GM19099 (cell line): ENCODE results near the gene FAAH.

Experiments
- POLR2A ChIP-seq: IDR thresholded peaks from 3 replicates; pipeline ENCODE4 v1.6.1; 2011; ENCODE audit warnings: low read depth; ENCODE audit not compliant: insufficient read length; ENCODE audit errors: extremely low read depth

FAAH gene

DNA sequence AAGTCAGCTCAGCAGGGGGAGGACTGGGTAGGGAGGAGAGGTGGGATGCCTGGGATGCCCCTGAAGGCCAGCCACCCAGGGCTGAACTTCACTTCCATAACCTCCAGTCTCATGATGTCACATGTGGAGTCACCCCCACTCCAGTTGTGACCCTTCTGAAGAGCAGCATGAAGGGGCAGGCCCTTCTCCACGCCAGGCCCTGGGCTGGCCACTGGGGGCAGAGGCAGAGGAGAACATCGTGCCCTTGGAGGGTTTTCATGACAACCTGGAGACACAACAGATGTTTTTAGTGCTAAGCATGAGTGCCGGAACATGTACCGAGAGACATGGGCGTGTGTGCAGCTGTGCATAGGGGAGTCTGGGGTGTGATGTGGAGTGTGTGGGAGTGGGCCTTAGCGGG lies 37.6 kb downstream of the FAAH start:
- no peak for TF ChIP-seq POLR2A

DNA sequence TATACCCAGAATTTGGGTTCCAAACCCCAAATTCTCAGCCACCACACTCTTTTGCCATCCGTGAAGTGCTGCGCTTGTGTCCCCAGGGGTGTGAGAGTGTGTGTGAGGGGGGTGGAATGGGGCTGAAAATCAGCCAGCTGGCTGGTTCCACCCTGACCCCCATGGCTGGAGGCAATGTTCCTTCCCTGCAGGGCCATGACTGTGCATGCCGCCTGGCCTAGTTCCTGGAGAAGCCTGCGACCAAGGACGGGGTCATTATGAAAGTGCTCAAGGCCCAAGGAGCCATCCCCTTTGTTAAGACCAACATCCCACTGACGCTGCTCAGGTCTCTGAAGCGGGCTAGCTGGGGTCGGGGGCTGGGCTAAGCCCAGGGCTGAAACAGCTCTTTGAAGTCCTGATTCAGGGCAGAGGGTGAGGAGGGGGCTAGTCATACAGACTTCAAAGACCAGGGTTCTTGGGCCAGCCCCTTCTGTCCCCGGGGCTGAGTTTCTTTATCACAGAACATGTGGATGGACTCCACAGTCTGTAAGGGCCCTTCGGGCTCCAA lies 38.7 kb downstream of the FAAH start:
- no peak for TF ChIP-seq POLR2A

DNA sequence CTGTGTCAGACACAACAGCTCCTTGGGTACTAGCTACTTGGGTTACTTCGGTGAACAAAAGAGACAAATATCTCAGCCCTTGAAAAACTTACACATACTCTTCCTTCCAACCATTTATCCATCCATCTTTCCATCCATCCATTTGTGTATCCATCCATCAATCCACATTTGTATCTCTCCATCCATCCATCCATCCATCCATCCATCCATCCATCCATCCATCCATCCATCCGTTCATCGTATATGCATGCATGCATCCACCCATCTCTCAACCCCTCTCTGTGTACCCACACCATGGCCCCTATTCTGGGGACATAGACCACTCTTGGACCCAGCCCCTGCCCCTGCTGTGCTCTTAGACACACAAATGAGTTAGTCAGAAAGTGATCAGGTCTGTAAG lies 40.2 kb downstream of the FAAH start:
- TF ChIP-seq POLR2A = no peak

DNA sequence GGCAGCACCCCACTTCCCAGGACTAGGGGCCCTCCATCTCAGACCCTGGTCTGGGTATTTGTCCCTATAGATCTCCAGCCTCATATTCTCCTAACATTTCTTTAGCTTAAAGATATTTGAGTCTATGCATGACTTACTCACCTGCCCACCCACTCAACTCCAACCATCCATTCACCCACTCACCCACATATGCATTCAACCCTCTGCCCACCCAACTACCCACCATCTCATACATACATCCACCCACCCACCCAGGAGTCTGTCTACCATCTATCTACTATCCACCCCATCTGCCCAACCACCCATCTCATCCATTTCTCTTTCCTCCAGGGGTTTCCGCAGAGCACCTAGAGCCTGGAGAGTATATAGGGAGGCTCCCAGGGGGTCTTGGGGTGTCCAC lies 42.7 kb downstream of the FAAH start:
- no peak for TF ChIP-seq POLR2A

DNA sequence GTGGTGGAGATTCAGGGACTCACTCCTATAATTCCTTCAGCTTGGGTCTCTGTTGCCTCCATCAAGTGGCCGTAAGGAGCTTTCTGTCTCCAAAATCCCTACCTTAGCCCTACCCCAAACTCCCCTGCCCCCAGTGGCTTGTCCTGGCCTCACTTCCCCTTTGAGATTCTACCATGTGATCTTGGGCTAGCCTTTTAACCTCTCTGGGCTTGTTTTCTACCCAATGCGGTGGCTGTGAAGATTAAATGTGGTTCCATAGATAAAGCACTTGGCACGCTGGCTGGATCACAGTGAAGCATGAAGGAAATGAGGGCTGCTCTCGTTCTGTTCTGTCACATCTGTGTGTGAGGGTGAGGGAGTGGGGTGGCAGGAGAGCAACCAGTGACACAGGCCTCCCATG lies 43.6 kb downstream of the FAAH start:
- TF ChIP-seq POLR2A = no peak

DNA sequence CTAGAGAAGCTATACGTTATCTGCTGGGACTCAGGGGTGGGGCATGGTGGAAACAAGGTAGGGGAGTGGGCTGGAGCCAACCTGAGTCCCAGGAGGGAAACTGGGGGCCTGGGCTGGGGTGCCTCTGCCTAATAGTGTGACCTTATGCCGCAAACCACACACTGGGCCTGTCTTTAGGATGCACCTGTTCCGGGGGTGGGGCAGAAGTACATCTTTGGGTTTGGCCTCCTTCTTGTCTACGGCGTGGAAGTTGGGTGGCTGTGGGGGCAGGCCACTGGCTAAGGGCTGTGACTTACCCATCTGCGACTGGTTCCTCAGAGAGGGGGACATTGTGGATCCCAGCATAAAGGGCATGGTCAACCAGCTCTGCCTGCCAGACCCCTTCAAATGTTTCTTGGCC lies 44.2 kb downstream of the FAAH start:
- TF ChIP-seq POLR2A = no peak

DNA sequence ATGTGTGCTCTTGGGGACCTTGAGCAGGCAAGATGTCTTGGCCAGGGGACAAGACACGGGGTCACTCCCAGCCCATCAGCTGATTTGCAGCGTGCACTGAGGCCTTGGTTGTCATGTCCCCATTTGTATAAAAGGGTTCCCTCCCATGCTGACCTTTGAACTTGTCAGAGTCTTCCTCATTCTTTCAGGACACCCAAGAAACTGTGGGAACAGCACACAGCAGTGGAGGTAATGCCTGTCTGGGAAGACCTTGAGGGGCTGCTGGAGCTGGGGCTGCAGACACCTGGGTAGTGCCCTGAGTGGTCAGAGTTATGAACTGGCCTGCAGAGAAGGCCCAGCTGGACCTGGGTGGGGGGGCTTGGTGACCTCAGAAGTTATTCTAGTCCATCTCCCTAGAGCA lies 46.4 kb downstream of the FAAH start:
- TF ChIP-seq POLR2A = no peak

DNA sequence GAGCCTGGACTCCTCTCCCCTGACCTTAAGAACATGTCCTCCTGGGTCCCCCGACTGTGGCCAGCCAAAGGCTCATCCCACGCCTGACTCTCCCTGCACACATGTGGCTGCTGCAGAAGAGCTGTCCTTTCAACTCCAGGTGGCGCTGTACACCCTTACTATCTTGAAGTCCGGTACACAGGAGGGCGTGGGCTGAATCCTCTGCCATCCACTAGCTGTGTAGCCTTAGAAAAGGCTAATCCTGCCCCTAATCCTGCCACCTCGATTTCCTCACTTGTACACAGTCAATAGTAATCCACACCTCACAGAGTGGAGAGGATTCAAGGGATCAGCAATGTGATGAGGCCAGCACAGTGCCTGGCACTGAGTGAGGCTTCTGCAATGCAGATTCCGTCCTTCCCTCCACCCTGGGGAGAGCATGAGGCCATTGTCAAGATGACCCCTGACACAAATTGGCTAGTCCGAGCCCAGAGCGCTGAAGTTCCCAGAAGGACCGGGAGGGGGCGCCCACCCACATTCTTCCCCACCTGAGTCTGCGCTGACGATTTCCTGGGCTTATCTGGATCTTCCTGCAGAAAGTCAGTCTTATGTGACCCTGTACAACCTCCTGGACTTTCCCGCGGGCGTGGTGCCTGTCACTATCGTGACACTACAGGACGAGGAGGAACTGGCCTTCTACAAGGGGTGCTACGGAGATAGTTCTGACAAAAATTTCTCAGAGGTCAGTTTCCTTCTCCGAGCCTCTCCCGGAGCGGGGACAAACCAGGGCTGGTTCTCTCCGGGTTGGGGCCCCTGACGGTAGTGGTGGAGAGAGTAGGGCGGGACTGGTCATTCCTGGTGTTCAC lies 48.4 kb downstream of the FAAH start:
- no peak for TF ChIP-seq POLR2A

DNA sequence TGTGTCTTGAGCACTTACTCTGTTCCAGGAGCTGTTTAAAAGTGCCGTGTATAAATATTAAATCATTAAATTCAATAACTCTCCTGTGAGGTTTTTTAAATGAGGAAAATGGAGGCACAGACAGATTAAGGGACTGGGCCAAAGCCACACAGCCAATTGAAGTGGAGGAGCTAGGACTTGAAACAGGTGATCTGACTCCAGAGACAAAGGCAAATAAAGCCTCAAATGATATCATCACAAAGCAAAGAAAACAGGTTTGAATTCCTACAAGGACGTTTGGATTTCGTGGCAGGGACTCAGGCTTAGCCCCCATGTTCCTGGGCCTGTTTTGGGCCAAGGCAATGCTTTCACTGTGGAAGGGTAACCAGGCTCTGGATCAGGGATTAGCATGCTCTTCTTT lies 50.3 kb downstream of the FAAH start:
- no peak for TF ChIP-seq POLR2A

DNA sequence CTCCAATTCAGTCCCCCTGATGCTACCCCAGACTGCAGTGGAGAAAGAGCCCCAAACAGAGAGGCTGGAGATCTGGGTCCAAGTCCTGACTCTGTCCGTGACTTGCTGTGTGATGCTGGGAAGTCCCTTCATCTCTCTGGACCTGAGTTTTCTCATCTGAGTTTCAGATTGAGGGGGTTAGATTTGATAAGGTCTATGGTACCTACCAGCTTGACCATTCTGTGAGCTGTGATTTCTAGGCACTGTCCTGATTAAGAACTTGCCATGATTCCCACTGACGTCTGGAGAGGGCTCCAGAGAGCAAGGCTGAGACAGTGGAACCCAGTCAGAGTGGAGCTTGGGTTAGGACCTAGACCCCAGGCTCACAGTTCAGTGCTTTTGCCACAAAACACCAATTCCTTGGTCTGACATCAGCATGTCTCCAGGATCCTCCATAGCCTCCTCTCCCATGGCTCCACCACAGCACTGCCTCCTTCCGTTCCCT lies 51.7 kb downstream of the FAAH start:
- no peak for TF ChIP-seq POLR2A

DNA sequence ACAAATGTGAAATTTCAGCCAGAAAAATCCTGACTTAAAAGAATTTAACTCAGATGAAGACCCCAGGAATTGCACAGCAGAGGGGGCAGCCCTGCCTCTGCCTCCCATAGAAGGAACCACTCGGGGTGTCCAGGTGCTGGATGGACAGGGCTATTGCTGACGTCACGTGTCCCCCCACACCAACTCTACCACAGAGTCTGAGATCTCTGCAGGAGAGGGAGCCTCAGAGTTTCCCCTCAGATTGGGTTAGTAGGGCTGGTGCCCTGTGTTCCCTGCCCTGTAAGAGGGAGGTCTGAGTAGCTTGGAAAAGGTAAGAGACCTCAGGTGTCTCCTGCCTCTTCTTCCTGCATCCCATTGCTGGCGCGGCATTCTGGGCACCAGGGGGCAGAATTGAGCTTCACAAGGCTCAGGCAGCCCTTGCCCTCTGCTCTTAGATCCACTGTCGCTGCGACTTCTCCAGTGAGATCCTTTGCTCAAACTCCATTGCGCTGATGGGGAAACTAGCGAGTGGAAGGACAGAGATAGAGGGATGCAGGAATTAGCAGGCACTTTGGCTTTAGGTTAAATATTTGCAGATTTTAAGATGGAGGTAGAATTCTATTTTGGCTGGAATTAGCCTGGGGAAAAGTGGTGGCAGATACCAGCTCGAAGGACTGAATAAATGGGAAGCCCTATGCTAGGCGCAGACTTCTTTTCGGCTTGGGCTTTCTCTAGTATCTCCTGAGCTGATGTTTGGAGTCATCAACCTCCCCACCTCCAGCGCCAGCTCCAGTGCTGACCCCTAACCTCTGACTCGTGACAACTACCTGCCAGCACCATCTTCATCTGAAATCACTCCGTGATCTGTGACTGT lies 52.8 kb downstream of the FAAH start:
- no peak for TF ChIP-seq POLR2A

DNA sequence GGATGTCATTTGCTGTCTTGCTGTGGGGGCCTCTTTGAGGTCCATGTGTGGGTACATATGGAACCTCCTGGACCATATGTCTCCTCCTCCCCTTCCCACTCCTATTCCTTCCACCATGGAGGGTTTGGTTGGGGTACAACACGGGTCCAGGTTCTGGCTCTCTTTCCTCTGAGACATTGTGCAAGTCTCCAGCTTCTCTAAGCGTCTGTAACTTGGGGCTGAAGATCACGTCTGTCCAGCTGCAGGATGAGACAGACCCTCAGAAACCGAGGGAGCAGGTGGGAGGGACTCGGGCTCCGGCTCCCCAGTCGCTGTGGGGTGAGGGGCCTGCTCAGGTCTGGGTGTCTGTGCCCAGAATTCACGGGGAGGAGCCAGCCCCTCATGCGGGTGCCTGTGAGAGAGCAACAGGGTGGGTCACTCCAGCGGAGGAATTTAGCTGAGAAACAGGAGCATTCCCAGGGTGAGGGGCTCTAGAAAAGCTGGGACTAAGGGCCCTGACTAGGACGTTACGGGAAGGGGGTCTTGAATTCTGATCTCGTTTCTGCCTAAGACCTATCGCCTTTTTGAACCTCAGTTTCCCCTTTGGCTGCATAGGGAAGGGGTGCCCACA lies 53.5 kb downstream of the FAAH start:
- no peak for TF ChIP-seq POLR2A

DNA sequence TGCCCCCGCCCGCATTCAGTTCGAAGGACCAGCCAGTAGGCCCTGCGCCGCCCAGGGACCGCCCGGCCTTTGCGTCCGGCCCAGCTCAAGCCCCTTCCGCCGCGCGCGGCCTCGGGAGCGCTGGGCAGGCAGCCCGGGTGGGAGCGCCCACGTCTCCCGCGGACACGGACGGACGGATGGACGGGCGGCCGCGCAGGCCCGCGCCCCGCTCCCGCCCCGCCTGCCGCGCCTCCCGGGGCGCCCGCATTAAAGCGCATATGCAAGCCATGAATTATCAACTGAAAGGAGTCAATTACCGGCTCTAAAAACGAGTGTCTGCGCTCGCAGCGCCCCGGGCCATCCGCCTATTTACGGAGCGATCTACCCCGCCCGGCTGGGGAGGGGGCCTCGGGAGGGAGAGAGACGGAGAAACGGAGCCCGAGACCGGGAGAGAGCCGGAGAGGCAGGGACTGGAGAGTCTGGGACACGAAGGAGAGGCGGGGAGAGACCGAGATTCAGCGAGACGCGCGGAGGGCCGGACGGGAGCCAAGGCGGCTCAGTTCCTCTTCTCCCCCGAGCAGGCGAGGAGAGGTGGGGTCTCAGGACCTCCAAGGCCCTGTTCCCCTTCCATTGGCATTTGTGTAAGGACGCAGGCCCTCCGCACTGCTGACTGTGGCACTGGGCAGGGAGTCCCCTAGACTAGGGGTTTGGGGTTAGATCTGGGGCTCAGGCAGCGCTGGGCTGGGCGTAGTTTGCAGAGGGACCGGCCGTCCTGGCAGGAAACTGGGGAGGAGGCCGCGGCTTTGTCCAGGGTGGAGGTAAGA lies 54.2 kb downstream of the FAAH start:
- no peak for TF ChIP-seq POLR2A
